ENCODE measurements around the gene PDE10A.
A peak's percentile ranks its signal among the peaks of the same experiment; 100 is the strongest.

Gene PDE10A

DNA sequence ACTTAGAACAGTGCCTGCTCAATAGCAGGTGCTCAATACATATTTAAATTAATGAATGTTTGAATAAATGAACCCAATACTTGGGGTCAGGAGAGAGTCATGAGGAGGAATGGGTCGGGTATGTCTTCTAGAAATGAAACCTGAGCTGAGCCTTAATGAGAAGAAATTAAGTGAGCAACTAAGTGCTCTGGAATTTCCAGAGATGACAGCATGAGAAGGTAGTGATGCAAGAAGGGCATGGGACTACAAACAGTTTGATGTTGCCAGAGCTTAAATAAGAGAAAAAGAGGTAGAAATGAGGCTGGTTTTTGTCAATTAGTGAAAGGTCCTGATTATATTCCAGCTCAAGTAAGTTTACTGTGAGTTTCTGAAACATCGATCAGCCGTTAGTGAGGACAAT lies 82.9 kb downstream of the PDE10A start:
- Histone ChIP-seq H3K27me3 (ENCODE audit: control insufficient read depth in 5 of 5, insufficient read depth in 4 of 5, low read length in 5 of 5) (no peaks in the 10 kb centered on the region), H3K9ac (ENCODE audit: low read length in 5 of 5) (no peak overlapping the region), H3K36me3 (ENCODE audit: control insufficient read depth in 5 of 5, insufficient read depth in 5 of 5, low read length in 5 of 5) (no peaks in the 10 kb centered on the region), H3K27ac (ENCODE audit: low read depth, low read length) (no peak overlapping the region), H3K4me1 (ENCODE audit: control insufficient read depth in 5 of 5, insufficient read depth in 5 of 5, low read length in 5 of 5) (no peaks in the 10 kb centered on the region), H3K9me3 (ENCODE audit: control insufficient read depth in 5 of 5, low read length in 5 of 5) (peaks cover 0 to 5% (median 0%) of the 10 kb centered on the region in 5 donors), H3K4me3 (ENCODE audit: low read depth in 1 of 5, low read length in 5 of 5) (no peak overlapping the region)

DNA sequence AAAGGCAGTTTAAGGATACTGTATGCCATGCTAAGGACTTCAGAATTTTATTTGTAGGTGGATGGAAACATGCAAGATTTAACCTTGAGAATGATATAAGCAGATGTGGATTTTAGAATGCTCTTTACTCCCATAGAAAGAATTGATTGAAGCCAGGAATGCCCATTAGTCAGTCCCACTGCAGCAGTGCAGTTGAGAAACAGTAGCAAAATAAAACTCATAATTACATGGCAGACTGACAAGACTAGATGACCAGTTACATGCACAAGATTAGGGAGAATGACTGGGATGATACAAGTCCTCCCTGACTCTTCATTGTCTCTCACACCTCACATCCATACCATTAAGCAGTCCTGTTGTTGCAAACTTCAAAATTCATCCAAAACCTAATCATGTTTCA lies 83.9 kb downstream of the PDE10A start:
- Histone ChIP-seq H3K36me3 (ENCODE audit: control insufficient read depth in 5 of 5, insufficient read depth in 5 of 5, low read length in 5 of 5) (no peaks in the 10 kb centered on the region), H3K9ac (ENCODE audit: low read length in 5 of 5) (no peak overlapping the region), H3K4me3 (ENCODE audit: low read depth in 1 of 5, low read length in 5 of 5) (no peak overlapping the region), H3K27me3 (ENCODE audit: control insufficient read depth in 5 of 5, insufficient read depth in 4 of 5, low read length in 5 of 5) (no peaks in the 10 kb centered on the region), H3K4me1 (ENCODE audit: control insufficient read depth in 5 of 5, insufficient read depth in 5 of 5, low read length in 5 of 5) (peaks cover 0 to 3% (median 0%) of the 10 kb centered on the region in 5 donors), H3K27ac (ENCODE audit: low read depth, low read length) (no peak overlapping the region), H3K9me3 (ENCODE audit: control insufficient read depth in 5 of 5, low read length in 5 of 5) (peaks cover 0 to 2% (median 0%) of the 10 kb centered on the region in 5 donors)

DNA sequence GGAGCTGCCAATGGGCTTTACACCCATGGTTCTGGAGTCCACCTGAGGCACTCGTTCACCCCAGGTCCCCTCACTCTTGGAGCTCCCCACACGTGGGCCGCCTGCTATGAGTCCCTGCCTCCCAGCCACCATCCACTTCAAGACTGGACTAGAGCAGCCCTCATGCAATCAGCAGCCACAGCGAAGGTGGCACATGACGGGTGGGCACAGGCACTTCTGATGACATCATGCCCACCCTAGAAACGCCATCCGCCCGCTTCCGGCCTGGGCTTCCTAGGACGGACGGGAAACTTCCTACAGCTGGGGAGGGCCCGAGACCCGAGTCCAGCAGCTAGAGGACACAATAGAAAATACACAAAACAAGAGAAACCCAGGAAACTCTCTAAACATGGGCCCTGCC lies 85.5 kb downstream of the PDE10A start:
- H3K9me3 ChIP-seq (ENCODE audit: control insufficient read depth in 5 of 5, low read length in 5 of 5) = no peaks in the 10 kb centered on the region
- H3K36me3 ChIP-seq (ENCODE audit: control insufficient read depth in 5 of 5, insufficient read depth in 5 of 5, low read length in 5 of 5) = no peaks in the 10 kb centered on the region
- no peak overlapping the region for H3K9ac ChIP-seq (ENCODE audit: low read length in 5 of 5)
- no peaks in the 10 kb centered on the region for H3K27me3 ChIP-seq (ENCODE audit: control insufficient read depth in 5 of 5, insufficient read depth in 4 of 5, low read length in 5 of 5)
- peaks cover 0 to 9% (median 0%) of the 10 kb centered on the region in 5 donors for H3K4me1 ChIP-seq (ENCODE audit: control insufficient read depth in 5 of 5, insufficient read depth in 5 of 5, low read length in 5 of 5)
- H3K27ac ChIP-seq (ENCODE audit: low read depth, low read length) = no peak overlapping the region
- no peak overlapping the region for H3K4me3 ChIP-seq (ENCODE audit: low read depth in 1 of 5, low read length in 5 of 5)

DNA sequence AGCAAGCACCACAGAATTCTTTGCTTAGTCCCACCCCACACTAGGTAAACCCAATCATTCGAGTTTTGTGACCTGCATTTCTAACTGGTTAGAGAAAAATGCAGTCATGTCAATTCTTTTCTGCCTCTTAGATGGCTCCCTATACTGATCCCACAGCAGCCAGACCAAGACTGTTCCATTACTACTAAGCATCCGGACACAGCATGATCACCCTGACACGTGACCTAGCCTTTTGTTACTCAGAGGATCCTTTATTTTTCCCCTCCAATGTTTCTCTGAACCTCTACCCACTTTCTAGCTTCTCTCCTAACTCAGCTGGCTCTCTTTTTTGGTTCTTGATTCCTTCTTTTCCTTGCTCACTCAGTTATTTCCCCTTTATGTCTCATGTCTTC lies 87.9 kb downstream of the PDE10A start:
- Histone ChIP-seq H3K4me1 (ENCODE audit: control insufficient read depth in 5 of 5, insufficient read depth in 5 of 5, low read length in 5 of 5) (peaks cover 0 to 9% (median 0%) of the 10 kb centered on the region in 5 donors), H3K27me3 (ENCODE audit: control insufficient read depth in 5 of 5, insufficient read depth in 4 of 5, low read length in 5 of 5) (no peaks in the 10 kb centered on the region), H3K9me3 (ENCODE audit: control insufficient read depth in 5 of 5, low read length in 5 of 5) (no peaks in the 10 kb centered on the region), H3K4me3 (ENCODE audit: low read depth in 1 of 5, low read length in 5 of 5) (no peak overlapping the region), H3K9ac (ENCODE audit: low read length in 5 of 5) (no peak overlapping the region), H3K36me3 (ENCODE audit: control insufficient read depth in 5 of 5, insufficient read depth in 5 of 5, low read length in 5 of 5) (no peaks in the 10 kb centered on the region), H3K27ac (ENCODE audit: low read depth, low read length) (no peak overlapping the region)

DNA sequence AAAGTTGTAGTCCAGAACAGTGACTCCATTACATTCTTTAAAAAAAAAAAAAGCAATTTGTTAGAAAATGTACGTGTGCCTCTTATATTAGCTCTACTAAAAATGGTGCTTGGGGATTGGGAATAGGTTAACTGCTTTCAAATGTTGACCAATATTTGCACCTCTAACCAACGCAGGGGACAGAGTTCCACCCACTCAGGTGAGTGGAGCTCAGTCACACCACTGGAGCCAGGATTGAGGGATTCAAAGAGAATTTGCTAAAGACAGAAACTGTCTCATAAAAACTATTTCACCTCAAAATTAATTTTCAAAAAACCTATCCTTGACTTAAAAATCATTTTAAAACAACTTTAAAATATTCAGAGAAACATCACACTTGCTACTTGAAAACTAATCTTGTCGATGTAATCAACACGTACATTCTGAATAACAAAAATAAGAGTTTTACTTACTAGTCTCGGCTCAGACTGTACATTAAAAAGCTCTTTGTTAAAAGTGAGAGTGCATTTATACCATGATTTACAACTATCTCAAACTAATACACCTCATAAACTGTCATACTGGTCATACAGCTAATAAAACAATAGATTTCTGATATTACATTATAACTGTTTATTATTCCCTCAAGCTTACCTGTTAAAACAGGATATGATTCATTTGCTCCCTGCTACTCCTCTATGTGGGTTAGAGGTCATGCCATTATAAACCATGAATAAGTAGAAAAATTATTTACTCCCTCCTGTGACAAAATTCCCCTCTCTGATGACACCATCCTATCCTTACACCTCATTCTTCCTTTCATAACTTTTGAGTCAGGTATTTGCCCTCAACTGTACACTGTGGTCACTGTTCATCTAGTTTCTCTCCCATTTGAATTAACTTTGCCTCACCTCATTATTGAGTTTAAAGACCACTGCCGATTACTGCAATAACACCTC lies 88.6 kb downstream of the PDE10A start:
- Histone ChIP-seq H3K4me3 (ENCODE audit: low read depth in 1 of 5, low read length in 5 of 5) (no peak overlapping the region), H3K27me3 (ENCODE audit: control insufficient read depth in 5 of 5, insufficient read depth in 4 of 5, low read length in 5 of 5) (no peaks in the 10 kb centered on the region), H3K9ac (ENCODE audit: low read length in 5 of 5) (no peak overlapping the region), H3K36me3 (ENCODE audit: control insufficient read depth in 5 of 5, insufficient read depth in 5 of 5, low read length in 5 of 5) (no peaks in the 10 kb centered on the region), H3K4me1 (ENCODE audit: control insufficient read depth in 5 of 5, insufficient read depth in 5 of 5, low read length in 5 of 5) (peaks cover 0 to 9% (median 0%) of the 10 kb centered on the region in 5 donors), H3K9me3 (ENCODE audit: control insufficient read depth in 5 of 5, low read length in 5 of 5) (no peaks in the 10 kb centered on the region), H3K27ac (ENCODE audit: low read depth, low read length) (peak overlapping the region; percentile 15)

DNA sequence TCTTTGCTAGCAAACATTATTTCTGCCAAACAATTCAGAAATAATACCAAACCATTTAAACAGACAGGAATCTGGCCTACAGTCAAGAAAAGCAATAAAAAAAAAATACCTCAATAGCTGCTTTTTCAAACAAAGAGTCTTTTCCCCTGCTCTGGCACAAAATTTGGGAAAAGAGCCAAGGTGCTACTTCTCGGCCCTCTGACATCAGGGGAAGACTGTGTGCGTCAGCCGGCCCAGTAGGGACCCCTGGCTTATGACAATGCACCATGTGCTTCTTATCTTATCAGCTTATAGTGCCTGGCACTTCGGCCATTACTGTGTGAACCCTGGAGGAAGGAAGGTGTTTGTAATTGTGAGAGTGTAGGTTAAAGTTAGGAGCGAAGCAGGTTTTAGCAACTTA lies 89.4 kb downstream of the PDE10A start:
- H3K4me1 ChIP-seq (ENCODE audit: control insufficient read depth in 5 of 5, insufficient read depth in 5 of 5, low read length in 5 of 5) = peaks cover 0 to 9% (median 0%) of the 10 kb centered on the region in 5 donors
- no peak overlapping the region for H3K9ac ChIP-seq (ENCODE audit: low read length in 5 of 5)
- no peaks in the 10 kb centered on the region for H3K9me3 ChIP-seq (ENCODE audit: control insufficient read depth in 5 of 5, low read length in 5 of 5)
- no peaks in the 10 kb centered on the region for H3K27me3 ChIP-seq (ENCODE audit: control insufficient read depth in 5 of 5, insufficient read depth in 4 of 5, low read length in 5 of 5)
- H3K27ac ChIP-seq (ENCODE audit: low read depth, low read length) = peak overlapping the region; percentile 32
- no peaks in the 10 kb centered on the region for H3K36me3 ChIP-seq (ENCODE audit: control insufficient read depth in 5 of 5, insufficient read depth in 5 of 5, low read length in 5 of 5)
- H3K4me3 ChIP-seq (ENCODE audit: low read depth in 1 of 5, low read length in 5 of 5) = no peak overlapping the region

DNA sequence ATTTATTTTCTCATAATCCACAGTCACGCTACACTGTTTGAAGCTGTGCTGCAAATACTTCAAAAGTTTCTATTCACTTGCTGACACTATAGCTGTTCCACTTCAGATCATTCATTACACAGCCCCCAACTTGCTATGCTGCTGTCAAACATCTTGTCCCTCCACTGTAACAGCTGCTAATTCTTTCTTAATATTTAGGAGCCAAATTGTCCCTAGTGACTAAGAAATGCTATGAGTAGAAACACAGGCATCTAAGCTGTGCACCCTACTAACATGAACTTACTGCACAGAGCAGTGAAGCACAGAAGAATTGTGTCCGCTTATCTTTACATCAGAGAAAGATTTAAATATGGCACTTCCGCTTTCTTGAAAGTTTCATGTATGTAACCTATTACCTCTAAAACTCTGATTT lies 91.3 kb downstream of the PDE10A start:
- Histone ChIP-seq H3K9ac (ENCODE audit: low read length in 5 of 5) (no peak overlapping the region), H3K4me1 (ENCODE audit: control insufficient read depth in 5 of 5, insufficient read depth in 5 of 5, low read length in 5 of 5) (peaks cover 0 to 9% (median 0%) of the 10 kb centered on the region in 5 donors), H3K36me3 (ENCODE audit: control insufficient read depth in 5 of 5, insufficient read depth in 5 of 5, low read length in 5 of 5) (no peaks in the 10 kb centered on the region), H3K9me3 (ENCODE audit: control insufficient read depth in 5 of 5, low read length in 5 of 5) (no peaks in the 10 kb centered on the region), H3K27ac (ENCODE audit: low read depth, low read length) (no peak overlapping the region), H3K27me3 (ENCODE audit: control insufficient read depth in 5 of 5, insufficient read depth in 4 of 5, low read length in 5 of 5) (no peaks in the 10 kb centered on the region), H3K4me3 (ENCODE audit: low read depth in 1 of 5, low read length in 5 of 5) (no peak overlapping the region)

DNA sequence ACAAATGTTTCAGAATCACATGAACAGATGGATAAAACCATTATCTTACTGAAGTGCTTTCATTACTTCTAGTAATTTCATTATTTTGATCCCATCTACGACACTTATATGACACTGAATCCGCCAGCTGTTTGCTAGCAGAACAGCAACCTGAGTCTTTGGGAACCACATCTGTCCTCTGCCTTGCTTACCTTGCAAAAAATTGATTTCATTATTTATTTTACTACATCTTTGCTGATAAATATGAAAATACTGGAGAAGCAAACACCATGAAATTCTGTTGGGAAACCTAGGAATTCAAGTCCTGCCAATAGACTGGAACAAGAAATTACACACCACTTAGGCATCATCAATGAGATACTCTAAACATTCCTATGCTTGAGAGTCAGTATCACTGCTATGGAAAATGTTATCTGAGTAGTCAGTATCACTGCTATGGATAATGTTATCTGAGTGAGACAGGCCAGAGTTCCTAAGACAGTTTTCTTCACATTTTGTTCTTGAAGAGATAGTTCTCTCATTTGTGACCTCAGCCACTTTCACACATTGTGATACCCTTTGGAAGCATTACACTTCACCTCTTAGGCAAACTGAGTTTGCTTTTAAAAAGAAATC lies 91.9 kb downstream of the PDE10A start:
- H3K4me1 ChIP-seq (ENCODE audit: control insufficient read depth in 5 of 5, insufficient read depth in 5 of 5, low read length in 5 of 5) = peaks cover 0 to 9% (median 0%) of the 10 kb centered on the region in 5 donors
- no peak overlapping the region for H3K9ac ChIP-seq (ENCODE audit: low read length in 5 of 5)
- H3K9me3 ChIP-seq (ENCODE audit: control insufficient read depth in 5 of 5, low read length in 5 of 5) = no peaks in the 10 kb centered on the region
- no peaks in the 10 kb centered on the region for H3K27me3 ChIP-seq (ENCODE audit: control insufficient read depth in 5 of 5, insufficient read depth in 4 of 5, low read length in 5 of 5)
- no peaks in the 10 kb centered on the region for H3K36me3 ChIP-seq (ENCODE audit: control insufficient read depth in 5 of 5, insufficient read depth in 5 of 5, low read length in 5 of 5)
- no peak overlapping the region for H3K27ac ChIP-seq (ENCODE audit: low read depth, low read length)
- H3K4me3 ChIP-seq (ENCODE audit: low read depth in 1 of 5, low read length in 5 of 5) = no peak overlapping the region

DNA sequence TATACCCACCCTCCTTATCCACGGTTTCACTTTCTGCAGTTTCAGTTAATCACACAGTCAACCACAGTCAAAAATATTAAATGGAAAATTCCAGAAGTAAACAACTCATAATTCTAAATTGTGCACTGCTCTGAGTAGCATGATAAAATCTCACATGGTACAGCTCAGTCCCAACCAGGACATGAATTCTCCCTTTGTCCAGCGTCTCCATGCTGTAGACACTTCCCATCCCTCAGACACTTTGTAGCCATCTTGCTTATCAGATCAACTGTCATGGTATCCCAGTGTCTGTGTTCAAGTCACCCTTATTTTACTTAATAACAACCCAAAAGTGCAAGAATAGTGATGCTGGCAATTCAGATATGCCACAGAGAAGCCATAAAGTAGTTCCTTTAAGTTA lies 94.7 kb downstream of the PDE10A start:
- Histone ChIP-seq H3K27me3 (ENCODE audit: control insufficient read depth in 5 of 5, insufficient read depth in 4 of 5, low read length in 5 of 5) (no peaks in the 10 kb centered on the region), H3K4me1 (ENCODE audit: control insufficient read depth in 5 of 5, insufficient read depth in 5 of 5, low read length in 5 of 5) (peaks cover 0 to 1% (median 0%) of the 10 kb centered on the region in 5 donors), H3K27ac (ENCODE audit: low read depth, low read length) (no peak overlapping the region), H3K9me3 (ENCODE audit: control insufficient read depth in 5 of 5, low read length in 5 of 5) (peaks cover 0 to 3% (median 0%) of the 10 kb centered on the region in 5 donors), H3K36me3 (ENCODE audit: control insufficient read depth in 5 of 5, insufficient read depth in 5 of 5, low read length in 5 of 5) (no peaks in the 10 kb centered on the region), H3K9ac (ENCODE audit: low read length in 5 of 5) (no peak overlapping the region), H3K4me3 (ENCODE audit: low read depth in 1 of 5, low read length in 5 of 5) (no peak overlapping the region)

DNA sequence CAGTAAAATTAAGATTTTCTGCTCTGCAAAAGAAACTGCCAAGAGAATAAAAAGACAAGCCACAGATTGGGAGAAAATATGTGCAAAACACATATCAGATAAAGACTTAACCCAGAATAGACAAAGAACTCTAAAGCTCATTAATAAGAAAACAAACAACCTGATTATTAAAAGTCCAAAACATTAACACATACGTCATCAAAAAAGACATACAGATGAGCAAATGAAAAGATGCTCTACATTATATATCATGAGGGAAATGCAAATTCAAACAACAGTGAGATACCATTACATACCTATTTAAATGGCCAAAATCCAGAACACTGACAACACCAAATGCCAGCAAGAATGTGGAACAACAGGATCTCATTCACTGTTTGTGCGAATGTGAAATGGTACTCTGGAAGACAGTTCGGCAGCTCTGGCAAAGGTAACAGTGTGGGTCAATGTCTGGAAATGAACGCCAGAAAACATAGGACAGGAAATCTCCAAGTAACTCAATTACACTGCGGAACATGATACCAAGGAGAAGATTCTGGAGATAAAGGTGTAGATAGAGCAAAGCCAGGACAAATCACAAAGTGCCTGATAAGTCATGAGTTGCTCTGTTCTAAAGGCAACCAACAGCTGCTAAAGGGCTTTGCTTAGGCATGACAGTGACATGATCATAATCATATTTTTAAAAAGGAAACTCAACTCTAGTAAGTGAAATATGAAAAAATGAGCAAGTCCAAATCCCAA lies 96.8 kb downstream of the PDE10A start:
- Histone ChIP-seq H3K9me3 (ENCODE audit: control insufficient read depth in 5 of 5, low read length in 5 of 5) (peaks cover 0 to 3% (median 0%) of the 10 kb centered on the region in 5 donors), H3K9ac (ENCODE audit: low read length in 5 of 5) (no peak overlapping the region), H3K27me3 (ENCODE audit: control insufficient read depth in 5 of 5, insufficient read depth in 4 of 5, low read length in 5 of 5) (no peaks in the 10 kb centered on the region)

More for the DNA sequence above, 96.8 kb downstream of the PDE10A start:
- no peaks in the 10 kb centered on the region for H3K4me1 ChIP-seq (ENCODE audit: control insufficient read depth in 5 of 5, insufficient read depth in 5 of 5, low read length in 5 of 5)
- no peak overlapping the region for H3K4me3 ChIP-seq (ENCODE audit: low read depth in 1 of 5, low read length in 5 of 5)
- no peak overlapping the region for H3K27ac ChIP-seq (ENCODE audit: low read depth, low read length)
- H3K36me3 ChIP-seq (ENCODE audit: control insufficient read depth in 5 of 5, insufficient read depth in 5 of 5, low read length in 5 of 5) = no peaks in the 10 kb centered on the region
